Hepatocyte (in vitro differentiated cells): ENCODE measurements around the gene CHAD. TPM values are rescaled to one million over a fixed set of nuclear protein-coding genes. Genes with fewer than 3 reads are reported as not detected.

ENCODE experiments used
- DNase-seq: peaks from one replicate; pipeline ENCODE4 v3.0.0-alpha.2; 2016; ENCODE audit warnings: low spot score
- H2AFZ ChIP-seq: fragments of 200-600 bp; sonication (generic); 2 replicates; pipeline ENCODE4 v1.6.0; 2016; ENCODE audit warnings: antibody characterized with exemption, mild to moderate bottlenecking
- H3K27ac ChIP-seq: fragments of 200-600 bp; sonication (generic); 2 replicates; pipeline ENCODE4 v1.5.1; 2016; ENCODE audit warnings: mild to moderate bottlenecking
- H3K27me3 ChIP-seq: fragments of 200-600 bp; sonication (generic); 2 replicates; pipeline ENCODE4 v1.6.1; 2016
- H3K36me3 ChIP-seq: fragments of 200-600 bp; sonication (generic); replicated peaks from 2 replicates; pipeline ENCODE4 v1.5.1; 2016; ENCODE audit warnings: low read depth; ENCODE audit not compliant: insufficient read depth
- H3K4me1 ChIP-seq: fragments of 200-600 bp; sonication (generic); 2 replicates; pipeline ENCODE4 v1.5.1; 2016; ENCODE audit warnings: mild to moderate bottlenecking, moderate library complexity; ENCODE audit not compliant: insufficient read depth
- H3K4me2 ChIP-seq: fragments of 200-600 bp; sonication (generic); 2 replicates; pipeline ENCODE4 v1.6.0; 2016
- H3K4me3 ChIP-seq: fragments of 200-600 bp; sonication (generic); 2 replicates; pipeline ENCODE4 v1.5.1; 2016; ENCODE audit warnings: mild to moderate bottlenecking
- H3K79me2 ChIP-seq: fragments of 200-600 bp; sonication (generic); 2 replicates; pipeline ENCODE4 v1.6.0; 2017; ENCODE audit warnings: mild to moderate bottlenecking
- H3K9me2 ChIP-seq: fragments of 200-600 bp; sonication (generic); replicated peaks from 2 replicates; pipeline ENCODE4 v1.6.0; 2017; ENCODE audit warnings: mild to moderate bottlenecking; ENCODE audit not compliant: insufficient read depth
- H3K9me3 ChIP-seq: fragments of 200-600 bp; sonication (generic); 2 replicates; pipeline ENCODE4 v1.5.1; 2016; ENCODE audit warnings: low read depth, mild to moderate bottlenecking
- H4K20me1 ChIP-seq: fragments of 200-600 bp; sonication (generic); 2 replicates; pipeline ENCODE4 v1.6.0; 2016; ENCODE audit warnings: mild to moderate bottlenecking; ENCODE audit not compliant: insufficient read depth, poor library complexity, severe bottlenecking
- EZH2 ChIP-seq: fragments of 200-600 bp; sonication (generic); IDR thresholded peaks from 2 replicates; pipeline ENCODE4 v1.6.1; 2016; ENCODE audit warnings: antibody characterized with exemption, mild to moderate bottlenecking, borderline replicate concordance
- EZH2phosphoT487 ChIP-seq: fragments of 200-600 bp; sonication (generic); IDR thresholded peaks from one replicate; pipeline ENCODE4 v1.6.1; 2018; ENCODE audit warnings: antibody characterized with exemption, mild to moderate bottlenecking, low read depth, moderate library complexity; ENCODE audit not compliant: unreplicated experiment, severe bottlenecking
- WGBS: methylation state at CpG from one replicate; pipeline ENCODE4 v1.1.6; 2016; ENCODE audit warnings: low lambda C conversion rate; ENCODE audit errors: missing lambda C conversion rate; 5-methylcytosine and 5-hydroxymethylcytosine counted together
- polyA plus RNA-seq: library from polyadenylated mRNA; unstranded; fragments of >200 nt; fragmentation: Nextera tagmentation; extraction: Ambion mirVana; gene quantifications from 2 replicates; pipeline ENCODE4 v1.2.1, GENCODE V29; 2016
- total RNA-seq: library from RNA; depleted of rRNA; stranded (reverse); fragments of >200 nt; gene quantifications from 2 replicates; pipeline ENCODE4 v1.2.3, GENCODE V29; 2014
- TF ChIP-seq, protein P1 (sequence below): fragments of 200-600 bp; sonication (generic); IDR thresholded peaks from 2 replicates; pipeline ENCODE4 v1.5.1; 2016; ENCODE audit warnings: antibody characterized with exemption, mild to moderate bottlenecking; ENCODE audit not compliant: poor library complexity

CHAD gene
- total and polyA plus RNA-seq, 2 experiments from 2014 or later, result 0.20 to 1.8 TPM

DNA sequence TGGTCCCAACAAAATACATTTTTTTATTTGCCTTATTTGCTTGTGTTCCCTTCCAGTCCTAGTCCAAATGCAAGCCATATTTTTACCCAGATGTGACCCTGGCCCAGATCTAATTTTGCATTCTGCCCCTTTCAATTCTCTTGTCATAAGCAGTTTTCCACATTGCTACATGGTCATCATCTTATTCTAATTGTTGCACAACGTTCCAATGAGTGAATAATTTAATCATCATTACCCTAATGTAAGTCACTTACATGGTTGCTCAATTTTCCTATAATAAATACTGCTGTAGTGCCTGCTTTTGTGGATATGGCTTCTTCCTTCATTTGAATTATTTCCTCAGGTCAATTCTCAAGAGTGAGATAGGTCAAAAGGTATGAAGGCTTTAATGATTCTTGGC is 22.8 kb upstream of the CHAD start:
- Histone ChIP-seq H3K36me3 (no peaks in the 10 kb centered on the region), H3K9me3 (no peaks in the 10 kb centered on the region), H2AFZ (no peak overlapping the region), H3K9me2 (no peaks in the 10 kb centered on the region), H3K4me1 (no peaks in the 10 kb centered on the region), H3K27me3 (no peaks in the 10 kb centered on the region), H4K20me1 (no peaks in the 10 kb centered on the region), H3K4me3 (no peak overlapping the region), H3K27ac (no peak overlapping the region), H3K4me2 (no peak overlapping the region), H3K79me2 (no peaks in the 10 kb centered on the region)
- TF ChIP-seq EZH2 (no peak), EZH2phosphoT487 (no peak)
- TF ChIP-seq, protein P1, sequence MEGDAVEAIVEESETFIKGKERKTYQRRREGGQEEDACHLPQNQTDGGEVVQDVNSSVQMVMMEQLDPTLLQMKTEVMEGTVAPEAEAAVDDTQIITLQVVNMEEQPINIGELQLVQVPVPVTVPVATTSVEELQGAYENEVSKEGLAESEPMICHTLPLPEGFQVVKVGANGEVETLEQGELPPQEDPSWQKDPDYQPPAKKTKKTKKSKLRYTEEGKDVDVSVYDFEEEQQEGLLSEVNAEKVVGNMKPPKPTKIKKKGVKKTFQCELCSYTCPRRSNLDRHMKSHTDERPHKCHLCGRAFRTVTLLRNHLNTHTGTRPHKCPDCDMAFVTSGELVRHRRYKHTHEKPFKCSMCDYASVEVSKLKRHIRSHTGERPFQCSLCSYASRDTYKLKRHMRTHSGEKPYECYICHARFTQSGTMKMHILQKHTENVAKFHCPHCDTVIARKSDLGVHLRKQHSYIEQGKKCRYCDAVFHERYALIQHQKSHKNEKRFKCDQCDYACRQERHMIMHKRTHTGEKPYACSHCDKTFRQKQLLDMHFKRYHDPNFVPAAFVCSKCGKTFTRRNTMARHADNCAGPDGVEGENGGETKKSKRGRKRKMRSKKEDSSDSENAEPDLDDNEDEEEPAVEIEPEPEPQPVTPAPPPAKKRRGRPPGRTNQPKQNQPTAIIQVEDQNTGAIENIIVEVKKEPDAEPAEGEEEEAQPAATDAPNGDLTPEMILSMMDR, result no peak
- 79% methylated on average over 1 of the region's 1 CpG for WGBS
- no peak for DNase-seq

GRCh38 chr17:50488880-50489279 is 20.2 kb upstream of the CHAD start:
- no peak for DNase-seq
- Histone ChIP-seq H3K27me3 (no peaks in the 10 kb centered on the region), H3K36me3 (no peaks in the 10 kb centered on the region), H3K79me2 (no peaks in the 10 kb centered on the region), H3K4me3 (no peak overlapping the region), H3K9me2 (no peaks in the 10 kb centered on the region), H3K4me1 (no peaks in the 10 kb centered on the region), H2AFZ (no peak overlapping the region), H3K27ac (no peak overlapping the region), H3K4me2 (no peak overlapping the region), H4K20me1 (no peaks in the 10 kb centered on the region), H3K9me3 (no peaks in the 10 kb centered on the region)
- TF ChIP-seq, protein P1, result no peak
- TF ChIP-seq EZH2phosphoT487 (no peak), EZH2 (no peak)
- 90% methylated on average over 2 of the region's 2 CpGs for WGBS

DNA sequence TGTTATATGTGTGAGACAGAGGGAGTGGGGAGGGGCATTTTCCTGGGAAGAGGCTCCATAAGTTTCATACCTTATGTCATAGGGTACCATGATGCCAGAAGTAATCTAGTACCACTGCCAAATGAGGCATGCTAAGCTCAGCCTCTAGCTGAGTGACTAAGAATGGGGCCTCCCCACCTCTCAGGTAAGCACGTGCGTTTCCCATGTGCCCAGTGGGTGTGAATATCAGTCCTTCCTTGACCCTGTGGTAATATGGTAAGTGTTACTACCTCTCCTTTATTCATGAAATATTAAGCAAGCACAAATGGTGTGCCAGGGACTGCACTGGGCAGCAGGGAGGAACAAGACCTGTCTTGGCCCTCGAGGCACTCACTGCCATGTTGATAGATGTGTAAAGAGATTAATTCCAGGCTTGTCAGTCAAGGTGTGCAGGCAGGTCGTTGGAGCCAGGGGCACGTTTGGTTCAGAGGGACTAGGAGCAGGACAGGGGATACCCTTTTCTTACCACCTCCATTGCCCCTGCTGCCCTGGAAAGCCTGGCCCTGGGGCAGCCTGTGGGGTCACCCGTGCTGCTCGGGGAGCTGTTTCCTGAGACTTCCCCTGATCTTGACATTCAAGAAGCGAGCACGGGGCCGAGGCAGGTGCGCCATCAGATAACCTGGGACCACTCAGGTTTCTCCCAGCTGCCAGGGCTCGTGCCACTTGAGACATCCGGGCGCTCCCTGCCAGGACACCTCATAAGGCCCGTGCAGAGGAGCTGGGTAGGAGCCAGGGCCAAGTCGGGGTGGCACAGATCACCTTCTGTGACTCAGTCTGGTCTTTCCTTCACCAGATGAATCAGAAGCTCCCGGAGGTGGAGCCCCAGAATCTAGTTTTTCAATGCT is 18.8 kb upstream of the CHAD start:
- Histone ChIP-seq H3K4me1 (peaks cover 3% of the 10 kb centered on the region), H3K4me3 (no peak overlapping the region), H2AFZ (no peak overlapping the region), H3K4me2 (no peak overlapping the region), H3K27me3 (no peaks in the 10 kb centered on the region), H3K9me2 (no peaks in the 10 kb centered on the region), H3K27ac (no peak overlapping the region), H4K20me1 (no peaks in the 10 kb centered on the region), H3K9me3 (no peaks in the 10 kb centered on the region), H3K79me2 (no peaks in the 10 kb centered on the region), H3K36me3 (no peaks in the 10 kb centered on the region)
- no peak for TF ChIP-seq EZH2phosphoT487
- TF ChIP-seq EZH2, result no peak
- TF ChIP-seq, protein P1, result no peak
- DNase-seq, result no peak
- WGBS, result 88% methylated on average over 17 of the region's 17 CpGs
